ENCODE results near the gene AGRN.

- no peak for TF ChIP-seq CTCF (IDR thresholded peaks at IDR 0.05)
- TF ChIP-seq POLR2A (IDR thresholded peaks at IDR 0.05) = no peak
These were observed 18.8 kb downstream of the AGRN start for GRCh38 chr1:1038694-1039093.
